Stimulated activated CD8-positive, alpha-beta memory T cell treated with anti-CD3 and anti-CD28 coated beads, Interleukin-4, amount 100 ng/mL, for 4 hours (primary cell): Measurements from ENCODE around the gene KDM4C.

Experiments used
- DNase-seq, 2 donors: peaks; one replicate each; pipeline ENCODE4 v3.0.0-alpha.2; 2020; ENCODE audit warnings: low read depth in 2 of 2, low spot score in 1 of 2

Gene KDM4C

GRCh38 chr9:6961845-6962522 is 204.2 kb downstream of the KDM4C start:
- DNase-seq, result no peak

- no peak for DNase-seq
These were observed 207.8 kb downstream of the KDM4C start for GRCh38 chr9:6965566-6965965.

GRCh38 chr9:6968271-6968670 is 210.5 kb downstream of the KDM4C start:
- no peak for DNase-seq

- no peak for DNase-seq
These were observed 212.0 kb downstream of the KDM4C start for GRCh38 chr9:6969805-6970204.

GRCh38 chr9:6973089-6973488 is 215.3 kb downstream of the KDM4C start:
- DNase-seq, result no peak

GRCh38 chr9:6973762-6974161 is 216.0 kb downstream of the KDM4C start:
- DNase-seq, result no peak

- DNase-seq, result no peak
These were observed 217.4 kb downstream of the KDM4C start for GRCh38 chr9:6975198-6975597.

- no peak for DNase-seq
These were observed 220.0 kb downstream of the KDM4C start for GRCh38 chr9:6977761-6978160.

GRCh38 chr9:6978591-6978990 is 220.8 kb downstream of the KDM4C start:
- DNase-seq, result no peak

GRCh38 chr9:6984941-6985578 is 227.3 kb downstream of the KDM4C start:
- no peak for DNase-seq

- no peak for DNase-seq
These were observed 228.5 kb downstream of the KDM4C start for GRCh38 chr9:6986141-6986815.

- DNase-seq, result no peak
These were observed 229.6 kb downstream of the KDM4C start for GRCh38 chr9:6987381-6987780.

GRCh38 chr9:6991418-6991817 is 233.6 kb downstream of the KDM4C start:
- DNase-seq, result no peak

- no peak for DNase-seq
These were observed 238.5 kb downstream of the KDM4C start for GRCh38 chr9:6996061-6996854.

GRCh38 chr9:6997330-6997729 is 239.6 kb downstream of the KDM4C start:
- no peak for DNase-seq

- DNase-seq, result no peak
These were observed 242.0 kb downstream of the KDM4C start for GRCh38 chr9:6999794-7000193.

- no peak for DNase-seq
These were observed 243.8 kb downstream of the KDM4C start for GRCh38 chr9:7001571-7001970.

GRCh38 chr9:7003861-7004260 is 246.1 kb downstream of the KDM4C start:
- DNase-seq, result no peak

GRCh38 chr9:7006417-7006816 is 248.6 kb downstream of the KDM4C start:
- no peak for DNase-seq

GRCh38 chr9:7008411-7008810 is 250.6 kb downstream of the KDM4C start:
- no peak for DNase-seq

- DNase-seq, result no peak
These were observed 251.3 kb downstream of the KDM4C start for GRCh38 chr9:7009065-7009464.
